ENCODE results near the gene DNAAF1. TPM values are rescaled to one million over a fixed set of nuclear protein-coding genes. Genes with fewer than 3 reads are reported as not detected.

DNAAF1 gene
- total and polyA plus RNA-seq, 2 of the 4 experiments (the other 2 are of a cell fraction), result 0.05 TPM; not detected in 1

DNA sequence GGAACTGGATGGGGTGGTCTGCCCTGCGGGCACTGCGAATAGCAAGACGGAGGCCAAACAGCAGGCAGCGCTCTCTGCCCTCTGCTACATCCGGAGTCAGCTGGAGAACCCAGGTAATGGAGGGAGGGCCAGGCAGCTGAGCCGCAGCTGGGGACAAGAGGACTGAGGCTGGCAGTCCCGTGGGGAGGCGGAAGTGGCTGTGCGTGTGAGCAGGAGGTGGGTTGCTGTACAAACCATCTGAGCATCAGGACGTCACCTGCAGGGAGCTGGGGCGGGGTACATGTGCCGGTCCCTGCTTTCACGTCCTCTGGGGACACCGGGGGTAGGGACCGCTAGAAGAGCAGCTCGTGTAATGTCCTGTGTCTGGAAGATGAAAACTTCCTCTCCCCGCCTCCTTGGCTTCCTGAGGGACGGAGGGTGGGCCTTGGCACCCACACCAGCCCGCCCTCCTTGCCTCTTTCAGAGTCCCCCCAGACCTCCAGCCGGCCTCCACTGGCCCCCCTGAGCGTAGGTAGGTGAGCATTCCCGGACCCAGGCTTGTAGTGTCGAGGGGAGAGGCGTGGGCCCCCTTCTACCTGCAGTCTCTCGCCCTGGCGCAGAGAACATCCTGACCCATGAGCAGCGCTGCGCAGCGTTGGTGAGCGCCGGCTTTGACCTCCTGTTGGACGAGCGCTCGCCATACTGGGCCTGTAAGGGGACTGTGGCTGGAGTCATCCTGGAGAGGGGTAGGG is 49.5 kb downstream of the DNAAF1 start:
- DNase-seq, result no peak
- Histone ChIP-seq H4K5ac (ENCODE audit: low read depth, low read length) (no peak overlapping the region), H3K14ac (replicated peaks; ENCODE audit: low read depth, low read length) (no peak overlapping the region), H3K9me3 (ENCODE audit: control insufficient read depth, insufficient read depth, low read length) (no peaks in the 10 kb centered on the region), H2AK9ac (replicated peaks; ENCODE audit: low read depth, low read length, poor library complexity) (no peak overlapping the region), H3K56ac (ENCODE audit: extremely low read depth, insufficient read depth, low read length) (no peak overlapping the region), H2BK5ac (ENCODE audit: low read depth, low read length, poor library complexity, severe bottlenecking) (no peak overlapping the region), H3K4me1 (ENCODE audit: control insufficient read depth, insufficient read depth, low read length) (peaks cover 2% of the 10 kb centered on the region; the same call in 1 of the 2 replicates), H3K18ac (ENCODE audit: low read depth, low read length) (no peak overlapping the region), H3K4me2 (ENCODE audit: low read depth, low read length) (no peak overlapping the region), H3K27ac (ENCODE audit: insufficient read depth, low read length) (no peak overlapping the region), H3K4ac (ENCODE audit: low read depth, low read length) (no peak overlapping the region), H4K8ac (ENCODE audit: low read depth in 2 of 2, low read length in 2 of 2) (no peak overlapping the region), H3K27me3 (ENCODE audit: control insufficient read depth, insufficient read depth, low read length) (peaks cover 26% of the 10 kb centered on the region), H2BK15ac (ENCODE audit: low read depth, low read length) (no peak overlapping the region), H4K20me1 (ENCODE audit: insufficient read depth, low read length) (no peaks in the 10 kb centered on the region; the same call in 1 of the 2 replicates), H3K23ac (ENCODE audit: low read depth, low read length) (no peak overlapping the region), H3K9ac (ENCODE audit: low read depth, low read length) (no peak overlapping the region), H3K9me1 (ENCODE audit: insufficient read depth, low read length) (no peaks in the 10 kb centered on the region), H2AK5ac (ENCODE audit: low read depth, low read length) (no peak overlapping the region), H4K91ac (ENCODE audit: insufficient read depth, low read depth, low read length) (no peak overlapping the region), H3K4me3 (ENCODE audit: insufficient read depth, low read depth, low read length) (no peak overlapping the region), H2BK120ac (ENCODE audit: low read depth, low read length) (no peak overlapping the region), H2BK20ac (ENCODE audit: low read depth, low read length) (no peak overlapping the region), H3K36me3 (ENCODE audit: control insufficient read depth, insufficient read depth, low read length) (no peaks in the 10 kb centered on the region), H2AFZ (replicated peaks; ENCODE audit: low read length, poor library complexity) (peak overlapping the region; percentile 51), H3K79me1 (ENCODE audit: low read depth in 1 of 2, low read length in 2 of 2) (no peaks in the 10 kb centered on the region)
- ATAC-seq (ENCODE audit: low read depth), result no peak
- intact Hi-C loops (cut with micrococcal nuclease), result no loop called here
- no peak for TF ChIP-seq RCOR1 (IDR thresholded peaks at IDR 0.05; ENCODE audit: insufficient replicate concordance, low read length)
- TF ChIP-seq MAZ (IDR thresholded peaks at IDR 0.05; ENCODE audit: borderline replicate concordance, low read depth, low read length), result no peak
- TF ChIP-seq SMC3 (IDR thresholded peaks at IDR 0.05; ENCODE audit: low read depth, low read length), result no peak
- no peak for TF ChIP-seq NFE2L2 (IDR thresholded peaks at IDR 0.05; ENCODE audit: low read depth, low read length)
- TF ChIP-seq ELK1 (IDR thresholded peaks at IDR 0.05; ENCODE audit: borderline replicate concordance, low read depth, low read length), result no peak
- no peak for TF ChIP-seq MAFK (IDR thresholded peaks at IDR 0.05; ENCODE audit: low read depth, low read length)
- TF ChIP-seq CHD1 (IDR thresholded peaks at IDR 0.05; ENCODE audit: low read depth, low read length), result no peak
- TF ChIP-seq, protein P1, sequence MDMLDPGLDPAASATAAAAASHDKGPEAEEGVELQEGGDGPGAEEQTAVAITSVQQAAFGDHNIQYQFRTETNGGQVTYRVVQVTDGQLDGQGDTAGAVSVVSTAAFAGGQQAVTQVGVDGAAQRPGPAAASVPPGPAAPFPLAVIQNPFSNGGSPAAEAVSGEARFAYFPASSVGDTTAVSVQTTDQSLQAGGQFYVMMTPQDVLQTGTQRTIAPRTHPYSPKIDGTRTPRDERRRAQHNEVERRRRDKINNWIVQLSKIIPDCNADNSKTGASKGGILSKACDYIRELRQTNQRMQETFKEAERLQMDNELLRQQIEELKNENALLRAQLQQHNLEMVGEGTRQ (IDR thresholded peaks at IDR 0.05; ENCODE audit: low read depth, low read length), result no peak
- TF ChIP-seq MXI1 (IDR thresholded peaks at IDR 0.05; ENCODE audit: borderline replicate concordance, low read depth, low read length), result no peak
- TF ChIP-seq CEBPB (IDR thresholded peaks at IDR 0.05; ENCODE audit: low read depth, low read length), result no peak
- no peak for TF ChIP-seq RAD21 (IDR thresholded peaks at IDR 0.05; ENCODE audit: low read length)
- TF ChIP-seq, protein P2, sequence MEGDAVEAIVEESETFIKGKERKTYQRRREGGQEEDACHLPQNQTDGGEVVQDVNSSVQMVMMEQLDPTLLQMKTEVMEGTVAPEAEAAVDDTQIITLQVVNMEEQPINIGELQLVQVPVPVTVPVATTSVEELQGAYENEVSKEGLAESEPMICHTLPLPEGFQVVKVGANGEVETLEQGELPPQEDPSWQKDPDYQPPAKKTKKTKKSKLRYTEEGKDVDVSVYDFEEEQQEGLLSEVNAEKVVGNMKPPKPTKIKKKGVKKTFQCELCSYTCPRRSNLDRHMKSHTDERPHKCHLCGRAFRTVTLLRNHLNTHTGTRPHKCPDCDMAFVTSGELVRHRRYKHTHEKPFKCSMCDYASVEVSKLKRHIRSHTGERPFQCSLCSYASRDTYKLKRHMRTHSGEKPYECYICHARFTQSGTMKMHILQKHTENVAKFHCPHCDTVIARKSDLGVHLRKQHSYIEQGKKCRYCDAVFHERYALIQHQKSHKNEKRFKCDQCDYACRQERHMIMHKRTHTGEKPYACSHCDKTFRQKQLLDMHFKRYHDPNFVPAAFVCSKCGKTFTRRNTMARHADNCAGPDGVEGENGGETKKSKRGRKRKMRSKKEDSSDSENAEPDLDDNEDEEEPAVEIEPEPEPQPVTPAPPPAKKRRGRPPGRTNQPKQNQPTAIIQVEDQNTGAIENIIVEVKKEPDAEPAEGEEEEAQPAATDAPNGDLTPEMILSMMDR (conservative IDR thresholded peaks at IDR 0.05; ENCODE audit: low read depth, low read length), result no peak
- no peak for TF ChIP-seq BHLHE40 (IDR thresholded peaks at IDR 0.05; ENCODE audit: low read depth, low read length)
- TF ChIP-seq FOS (IDR thresholded peaks at IDR 0.05; ENCODE audit: low read depth, low read length), result no peak
- no TSS peak for BruUV-seq (replicated peaks)
- in situ Hi-C loops (cut with MboI; ENCODE audit: low sequenced_read_pairs), result no loop called here
- CTCF ChIA-PET, result interaction anchor here (0.7 to 0.8 kb wide), 2 partner anchors 8 to 151 kb away, joined by 3 read pairs; partner anchors contain the start of gene TAF1C
- POLR2A ChIA-PET (ENCODE audit: unreplicated experiment), result no interaction called here
- dilution Hi-C loops (cut with HindIII; ENCODE audit: low sequenced_read_pairs, unreplicated experiment), result no loop called here
- 90% methylated on average over 2 of the region's 34 CpGs; no CpG with 5 or more reads in 1 of the 2 experiments for WGBS, 2 experiments (ENCODE audit: extremely low coverage in 2 of 2, insufficient read length in 1 of 2)
